HG03442 (cell line): ENCODE measurements around the gene AKAP13.

Source experiments
- ATAC-seq: cut with Tn5 transposase; IDR thresholded peaks from one replicate; pipeline ENCODE4 v1.9.1; 2021; ENCODE audit warnings: mild to moderate bottlenecking, moderate library complexity; ENCODE audit not compliant: unreplicated experiment

AKAP13 gene

GRCh38 chr15:85443046-85443445 is 62.6 kb downstream of the AKAP13 start:
- ATAC-seq = peak; percentile 43

GRCh38 chr15:85443593-85444087 is 63.2 kb downstream of the AKAP13 start:
- ATAC-seq = peak; percentile 73

- no peak for ATAC-seq
These were observed 63.8 kb downstream of the AKAP13 start for GRCh38 chr15:85444122-85444745.

GRCh38 chr15:85445361-85445760 is 65.0 kb downstream of the AKAP13 start:
- ATAC-seq = no peak

- no peak for ATAC-seq
These were observed 70.8 kb downstream of the AKAP13 start for GRCh38 chr15:85451099-85451700.

- ATAC-seq = no peak
These were observed 72.0 kb downstream of the AKAP13 start for GRCh38 chr15:85452436-85452835.

GRCh38 chr15:85453144-85453872 is 72.9 kb downstream of the AKAP13 start:
- no peak for ATAC-seq

- ATAC-seq = no peak
These were observed 74.0 kb downstream of the AKAP13 start for GRCh38 chr15:85454403-85454802.

GRCh38 chr15:85455891-85456290 is 75.5 kb downstream of the AKAP13 start:
- no peak for ATAC-seq

GRCh38 chr15:85456798-85457197 is 76.4 kb downstream of the AKAP13 start:
- peak; percentile 41 for ATAC-seq

GRCh38 chr15:85457392-85457968 is 77.1 kb downstream of the AKAP13 start:
- peak; percentile 74 for ATAC-seq

GRCh38 chr15:85458764-85459163 is 78.4 kb downstream of the AKAP13 start:
- no peak for ATAC-seq

- ATAC-seq = no peak
These were observed 81.6 kb downstream of the AKAP13 start for GRCh38 chr15:85462029-85462428.

GRCh38 chr15:85463276-85463892 is 83.0 kb downstream of the AKAP13 start:
- ATAC-seq = no peak

- ATAC-seq = no peak
These were observed 83.6 kb downstream of the AKAP13 start for GRCh38 chr15:85463976-85464375.

- no peak for ATAC-seq
These were observed 84.1 kb downstream of the AKAP13 start for GRCh38 chr15:85464471-85464870.

GRCh38 chr15:85470563-85471271 is 90.3 kb downstream of the AKAP13 start:
- ATAC-seq = no peak

GRCh38 chr15:85472349-85472748 is 91.9 kb downstream of the AKAP13 start:
- no peak for ATAC-seq

GRCh38 chr15:85473455-85473854 is 93.1 kb downstream of the AKAP13 start:
- ATAC-seq = no peak

- ATAC-seq = peak; percentile 40
These were observed 94.4 kb downstream of the AKAP13 start for GRCh38 chr15:85474700-85475316.
